GM23338 (cell line): ENCODE results near the gene CFAP77. TPM values are rescaled to one million over a fixed set of nuclear protein-coding genes. Genes with fewer than 3 reads are reported as not detected.

ENCODE experiments used
- ATAC-seq: fragments of 200-7000 bp; cut with Tn5 transposase; 3 replicates; pipeline ENCODE4 v1.9.1; 2020
- DNase-seq: peaks from one replicate; pipeline ENCODE4 v3.0.0-alpha.2; 2015; ENCODE audit warnings: low spot score
- H2AFZ ChIP-seq: fragments of 200-600 bp; sonication (generic); 2 replicates; pipeline ENCODE4 v1.8.0; 2016; ENCODE audit warnings: antibody characterized with exemption, mild to moderate bottlenecking, moderate library complexity
- H3F3A ChIP-seq: fragments of 200-600 bp; sonication (generic); replicated peaks from 2 replicates; pipeline ENCODE4 v1.8.0; 2017; ENCODE audit warnings: antibody characterized with exemption, mixed run types, low read depth
- H3K27ac ChIP-seq: fragments of 200-600 bp; sonication (generic); 2 replicates; pipeline ENCODE4 v1.6.1; 2016; ENCODE audit warnings: low read depth
- H3K27me3 ChIP-seq: fragments of 200-600 bp; sonication (generic); 2 replicates; pipeline ENCODE4 v1.8.0; 2016; ENCODE audit warnings: mild to moderate bottlenecking, mixed run types, moderate library complexity; ENCODE audit not compliant: insufficient read depth
- H3K36me3 ChIP-seq: fragments of 200-600 bp; sonication (generic); 2 replicates; pipeline ENCODE4 v1.8.0; 2016; ENCODE audit warnings: mild to moderate bottlenecking; ENCODE audit not compliant: insufficient read depth
- H3K4me1 ChIP-seq: fragments of 200-600 bp; sonication (generic); 2 replicates; pipeline ENCODE4 v1.8.0; 2016; ENCODE audit warnings: mild to moderate bottlenecking, moderate library complexity; ENCODE audit not compliant: insufficient read depth
- H3K4me2 ChIP-seq: fragments of 200-600 bp; sonication (generic); 2 replicates; pipeline ENCODE4 v1.7.1; 2017; ENCODE audit warnings: mixed run types
- H3K4me3 ChIP-seq: fragments of 200-600 bp; sonication (generic); 2 replicates; pipeline ENCODE4 v1.6.1; 2016; ENCODE audit warnings: mixed run types
- H3K79me2 ChIP-seq: fragments of 200-600 bp; sonication (generic); replicated peaks from 2 replicates; pipeline ENCODE4 v1.8.0; 2017; ENCODE audit warnings: mild to moderate bottlenecking; ENCODE audit not compliant: insufficient read depth
- H3K9me2 ChIP-seq: fragments of 200-600 bp; sonication (generic); 2 replicates; pipeline ENCODE4 v1.8.0; 2017; ENCODE audit not compliant: insufficient read depth
- H4K20me1 ChIP-seq: fragments of 200-600 bp; sonication (generic); replicated peaks from 2 replicates; pipeline ENCODE4 v1.8.0; 2017; ENCODE audit warnings: mild to moderate bottlenecking; ENCODE audit not compliant: insufficient read depth
- H3K27ac Mint-ChIP-seq: 2 replicates; pipeline ENCODE4 v1.8.0; 2020; ENCODE audit warnings: inconsistent platforms, mild to moderate bottlenecking, moderate library complexity, mixed read lengths
- H3K27me3 Mint-ChIP-seq: 3 replicates; pipeline ENCODE4 v1.8.0; 2022; ENCODE audit warnings: low read depth, mild to moderate bottlenecking, moderate library complexity, mixed read lengths, inconsistent platforms; ENCODE audit not compliant: insufficient read depth, poor library complexity
- H3K36me3 Mint-ChIP-seq: 3 replicates; pipeline ENCODE4 v1.8.0; 2021; ENCODE audit warnings: low read depth, mild to moderate bottlenecking, inconsistent platforms, moderate library complexity, mixed read lengths
- H3K4me1 Mint-ChIP-seq: 3 replicates; pipeline ENCODE4 v1.8.0; 2020; ENCODE audit warnings: mild to moderate bottlenecking, inconsistent platforms, mixed read lengths
- H3K4me3 Mint-ChIP-seq: 3 replicates; pipeline ENCODE4 v1.8.0; 2021; ENCODE audit warnings: moderate library complexity, mild to moderate bottlenecking, inconsistent platforms, mixed read lengths
- H3K9me3 Mint-ChIP-seq: 3 replicates; pipeline ENCODE4 v1.8.0; 2020; ENCODE audit warnings: moderate library complexity, mild to moderate bottlenecking, inconsistent platforms, mixed read lengths
- CREB1 ChIP-seq: fragments of 250-450 bp; sonication (Bioruptor Pico); IDR thresholded peaks from 2 replicates; pipeline ENCODE4 v1.5.0; 2020; ENCODE audit warnings: low read depth, mild to moderate bottlenecking, moderate library complexity
- CTCF ChIP-seq, 2 experiments: fragments of 200-600 bp in 1 of 2; sonication (generic) in 1 of 2; conservative IDR thresholded peaks; 2 replicates each; pipeline versions ENCODE4 v1.5.1 to v1.6.1; 2016 to 2017; ENCODE audit warnings: antibody characterized with exemption in 2 of 2, low read depth in 2 of 2, mild to moderate bottlenecking in 2 of 2, moderate library complexity in 1 of 2
- ETS1 ChIP-seq: IDR thresholded peaks from 2 replicates; pipeline ENCODE4 v1.6.1; 2016; ENCODE audit warnings: antibody characterized with exemption
- EZH2 ChIP-seq: fragments of 200-600 bp; sonication (generic); IDR thresholded peaks from one replicate; pipeline ENCODE4 v1.8.0; 2017; ENCODE audit warnings: antibody characterized with exemption, mild to moderate bottlenecking, low read depth; ENCODE audit not compliant: unreplicated experiment
- EZH2phosphoT487 ChIP-seq: fragments of 200-600 bp; sonication (generic); IDR thresholded peaks from one replicate; pipeline ENCODE4 v1.8.1; 2018; ENCODE audit warnings: antibody characterized with exemption; ENCODE audit not compliant: unreplicated experiment
- JUNB ChIP-seq: IDR thresholded peaks from one replicate; pipeline ENCODE4 v1.6.1; 2016; ENCODE audit warnings: antibody characterized with exemption; ENCODE audit not compliant: unreplicated experiment
- NANOG ChIP-seq: IDR thresholded peaks from 2 replicates; pipeline ENCODE4 v1.6.1; 2016; ENCODE audit warnings: antibody characterized with exemption, borderline replicate concordance
- STAT1 ChIP-seq: IDR thresholded peaks from one replicate; pipeline ENCODE4 v1.6.1; 2016; ENCODE audit warnings: antibody characterized with exemption; ENCODE audit not compliant: unreplicated experiment
- ZNF114 ChIP-seq: fragments of 250-450 bp; sonication (Bioruptor Pico); IDR thresholded peaks from 2 replicates; pipeline ENCODE4 v1.5.0; 2020; ENCODE audit warnings: mild to moderate bottlenecking, moderate library complexity
- ZNF331 ChIP-seq: fragments of 250-450 bp; sonication (Bioruptor Pico); IDR thresholded peaks from 2 replicates; pipeline ENCODE4 v1.5.0; 2020; ENCODE audit warnings: low read depth, mild to moderate bottlenecking, moderate library complexity
- polyA plus RNA-seq: library from polyadenylated mRNA; unstranded; fragments of >200 nt; fragmentation: Nextera tagmentation; extraction: Ambion mirVana; gene quantifications from 2 replicates; pipeline ENCODE4 v1.2.1, GENCODE V29; 2016
- total RNA-seq: library from RNA; depleted of rRNA; stranded (reverse); fragments of >200 nt; shearing (Covaris generic); gene quantifications from 2 replicates; pipeline ENCODE4 v1.2.3, GENCODE V29; 2014
- TF ChIP-seq, protein P1 (sequence below): fragments of 250-450 bp; sonication (Bioruptor Pico); IDR thresholded peaks from 2 replicates; pipeline ENCODE4 v1.5.0; 2020; ENCODE audit warnings: mild to moderate bottlenecking, moderate library complexity

CFAP77 gene
- total and polyA plus RNA-seq, 2 experiments from 2014 or later, result 0.97 to 1.3 TPM

DNA sequence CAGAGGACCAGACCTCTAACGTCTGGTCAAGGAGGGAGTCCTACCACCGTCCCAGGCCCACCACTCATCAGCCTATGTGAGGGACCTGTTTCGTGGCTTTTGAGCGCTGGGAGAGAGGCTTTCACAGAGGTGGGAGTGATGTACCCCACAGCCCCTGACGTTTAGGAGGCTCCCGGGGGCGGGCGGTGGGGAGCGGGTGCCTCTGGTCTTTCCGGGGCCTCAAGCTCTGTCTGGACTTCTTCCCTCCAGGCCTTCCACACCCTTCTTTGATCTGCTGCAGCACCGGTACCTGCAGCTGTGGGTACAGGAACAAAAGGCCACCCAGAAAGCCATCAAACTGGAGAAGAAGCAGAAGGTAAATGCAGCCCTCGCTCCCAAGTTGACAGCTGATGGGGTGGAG, 127.3 kb downstream of the CFAP77 start:
- Mint-ChIP-seq H3K36me3 (peaks cover 5% of the 10 kb centered on the region; the same call in 2 of the 3 replicates), H3K4me3 (no peak overlapping the region), H3K27me3 (peaks cover 12% of the 10 kb centered on the region), H3K9me3 (peaks cover 28% of the 10 kb centered on the region), H3K27ac (no peak overlapping the region), H3K4me1 (peaks cover 14% of the 10 kb centered on the region)
- Histone ChIP-seq H3K36me3 (no peaks in the 10 kb centered on the region), H3K9me2 (no peaks in the 10 kb centered on the region), H3K27ac (no peak overlapping the region), H3K4me2 (no peak overlapping the region), H2AFZ (no peak overlapping the region), H3F3A (no peaks in the 10 kb centered on the region), H3K4me3 (no peak overlapping the region), H4K20me1 (no peaks in the 10 kb centered on the region), H3K79me2 (no peaks in the 10 kb centered on the region), H3K27me3 (no peaks in the 10 kb centered on the region), H3K4me1 (peaks cover 10% of the 10 kb centered on the region; the same call in 1 of the 2 replicates)
- no peak for ATAC-seq
- no peak for DNase-seq
- no peak for TF ChIP-seq STAT1
- TF ChIP-seq JUNB, result no peak

GRCh38 chr9:132538071-132538470, 128.1 kb downstream of the CFAP77 start:
- DNase-seq (no peak), ATAC-seq (no peak)
- no peak overlapping the region for H3K27ac Mint-ChIP-seq
- peaks cover 10% of the 10 kb centered on the region; the same call in 1 of the 2 replicates for H3K4me1 ChIP-seq
- H3K27ac ChIP-seq, result no peak overlapping the region
- no peak overlapping the region for H2AFZ ChIP-seq
- no peaks in the 10 kb centered on the region for H4K20me1 ChIP-seq
- H3K4me2 ChIP-seq, result no peak overlapping the region
- H3K36me3 ChIP-seq, result no peaks in the 10 kb centered on the region
- H3K4me1 Mint-ChIP-seq, result peaks cover 14% of the 10 kb centered on the region
- peaks cover 14% of the 10 kb centered on the region for H3K27me3 Mint-ChIP-seq
- no peak overlapping the region for H3K4me3 Mint-ChIP-seq
- H3K36me3 Mint-ChIP-seq, result peaks cover 5% of the 10 kb centered on the region; the same call in 2 of the 3 replicates
- H3K9me3 Mint-ChIP-seq, result peaks cover 28% of the 10 kb centered on the region
- no peak overlapping the region for H3K4me3 ChIP-seq
- H3F3A ChIP-seq, result no peaks in the 10 kb centered on the region
- no peaks in the 10 kb centered on the region for H3K27me3 ChIP-seq
- H3K79me2 ChIP-seq, result no peaks in the 10 kb centered on the region
- H3K9me2 ChIP-seq, result no peaks in the 10 kb centered on the region
- TF ChIP-seq STAT1 (no peak), EZH2 (no peak), ZNF114 (no peak), JUNB (no peak), CREB1 (CRISPR knock-in tag) (no peak), EZH2phosphoT487 (no peak), ZNF331 (CRISPR knock-in tag) (no peak), CTCF (conservative IDR thresholded peaks at IDR 0.05; ENCODE audit: low read depth in 2 of 2) (no peak), ETS1 (no peak), NANOG (no peak)
- TF ChIP-seq, protein P1, sequence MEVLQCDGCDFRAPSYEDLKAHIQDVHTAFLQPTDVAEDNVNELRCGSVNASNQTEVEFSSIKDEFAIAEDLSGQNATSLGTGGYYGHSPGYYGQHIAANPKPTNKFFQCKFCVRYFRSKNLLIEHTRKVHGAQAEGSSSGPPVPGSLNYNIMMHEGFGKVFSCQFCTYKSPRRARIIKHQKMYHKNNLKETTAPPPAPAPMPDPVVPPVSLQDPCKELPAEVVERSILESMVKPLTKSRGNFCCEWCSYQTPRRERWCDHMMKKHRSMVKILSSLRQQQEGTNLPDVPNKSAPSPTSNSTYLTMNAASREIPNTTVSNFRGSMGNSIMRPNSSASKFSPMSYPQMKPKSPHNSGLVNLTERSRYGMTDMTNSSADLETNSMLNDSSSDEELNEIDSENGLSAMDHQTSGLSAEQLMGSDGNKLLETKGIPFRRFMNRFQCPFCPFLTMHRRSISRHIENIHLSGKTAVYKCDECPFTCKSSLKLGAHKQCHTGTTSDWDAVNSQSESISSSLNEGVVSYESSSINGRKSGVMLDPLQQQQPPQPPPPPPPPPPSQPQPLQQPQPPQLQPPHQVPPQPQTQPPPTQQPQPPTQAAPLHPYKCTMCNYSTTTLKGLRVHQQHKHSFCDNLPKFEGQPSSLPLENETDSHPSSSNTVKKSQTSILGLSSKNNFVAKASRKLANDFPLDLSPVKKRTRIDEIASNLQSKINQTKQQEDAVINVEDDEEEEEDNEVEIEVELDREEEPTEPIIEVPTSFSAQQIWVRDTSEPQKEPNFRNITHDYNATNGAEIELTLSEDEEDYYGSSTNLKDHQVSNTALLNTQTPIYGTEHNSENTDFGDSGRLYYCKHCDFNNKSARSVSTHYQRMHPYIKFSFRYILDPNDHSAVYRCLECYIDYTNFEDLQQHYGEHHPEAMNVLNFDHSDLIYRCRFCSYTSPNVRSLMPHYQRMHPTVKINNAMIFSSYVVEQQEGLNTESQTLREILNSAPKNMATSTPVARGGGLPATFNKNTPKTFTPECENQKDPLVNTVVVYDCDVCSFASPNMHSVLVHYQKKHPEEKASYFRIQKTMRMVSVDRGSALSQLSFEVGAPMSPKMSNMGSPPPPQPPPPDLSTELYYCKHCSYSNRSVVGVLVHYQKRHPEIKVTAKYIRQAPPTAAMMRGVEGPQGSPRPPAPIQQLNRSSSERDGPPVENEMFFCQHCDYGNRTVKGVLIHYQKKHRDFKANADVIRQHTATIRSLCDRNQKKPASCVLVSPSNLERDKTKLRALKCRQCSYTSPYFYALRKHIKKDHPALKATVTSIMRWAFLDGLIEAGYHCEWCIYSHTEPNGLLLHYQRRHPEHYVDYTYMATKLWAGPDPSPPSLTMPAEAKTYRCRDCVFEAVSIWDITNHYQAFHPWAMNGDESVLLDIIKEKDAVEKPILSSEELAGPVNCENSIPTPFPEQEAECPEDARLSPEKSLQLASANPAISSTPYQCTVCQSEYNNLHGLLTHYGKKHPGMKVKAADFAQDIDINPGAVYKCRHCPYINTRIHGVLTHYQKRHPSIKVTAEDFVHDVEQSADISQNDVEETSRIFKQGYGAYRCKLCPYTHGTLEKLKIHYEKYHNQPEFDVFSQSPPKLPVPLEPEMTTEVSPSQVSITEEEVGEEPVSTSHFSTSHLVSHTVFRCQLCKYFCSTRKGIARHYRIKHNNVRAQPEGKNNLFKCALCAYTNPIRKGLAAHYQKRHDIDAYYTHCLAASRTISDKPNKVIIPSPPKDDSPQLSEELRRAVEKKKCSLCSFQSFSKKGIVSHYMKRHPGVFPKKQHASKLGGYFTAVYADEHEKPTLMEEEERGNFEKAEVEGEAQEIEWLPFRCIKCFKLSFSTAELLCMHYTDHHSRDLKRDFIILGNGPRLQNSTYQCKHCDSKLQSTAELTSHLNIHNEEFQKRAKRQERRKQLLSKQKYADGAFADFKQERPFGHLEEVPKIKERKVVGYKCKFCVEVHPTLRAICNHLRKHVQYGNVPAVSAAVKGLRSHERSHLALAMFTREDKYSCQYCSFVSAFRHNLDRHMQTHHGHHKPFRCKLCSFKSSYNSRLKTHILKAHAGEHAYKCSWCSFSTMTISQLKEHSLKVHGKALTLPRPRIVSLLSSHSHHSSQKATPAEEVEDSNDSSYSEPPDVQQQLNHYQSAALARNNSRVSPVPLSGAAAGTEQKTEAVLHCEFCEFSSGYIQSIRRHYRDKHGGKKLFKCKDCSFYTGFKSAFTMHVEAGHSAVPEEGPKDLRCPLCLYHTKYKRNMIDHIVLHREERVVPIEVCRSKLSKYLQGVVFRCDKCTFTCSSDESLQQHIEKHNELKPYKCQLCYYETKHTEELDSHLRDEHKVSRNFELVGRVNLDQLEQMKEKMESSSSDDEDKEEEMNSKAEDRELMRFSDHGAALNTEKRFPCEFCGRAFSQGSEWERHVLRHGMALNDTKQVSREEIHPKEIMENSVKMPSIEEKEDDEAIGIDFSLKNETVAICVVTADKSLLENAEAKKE (CRISPR knock-in tag), result no peak
